ENCODE results near the gene ABCA2.

GRCh38 chr9:137050570-137050969 lies 22.5 kb upstream of the ABCA2 start:
- TF ChIP-seq CTCF (IDR thresholded peaks at IDR 0.05), result no peak
- no peak for TF ChIP-seq POLR2A (IDR thresholded peaks at IDR 0.05)

Data from breast epithelium (tissue), 3 donors.